HG03175 (cell line): Measurements from ENCODE around the gene NPIPB9.
"Not testable (repeated sequence)": the region's sequence is repeated elsewhere in the genome, so short reads cannot be mapped to it uniquely, and the experiment has no call there.

Source experiments
- ATAC-seq: cut with Tn5 transposase; IDR thresholded peaks from one replicate; pipeline ENCODE4 v1.9.1; 2021; ENCODE audit warnings: mild to moderate bottlenecking, moderate library complexity; ENCODE audit not compliant: unreplicated experiment

Gene NPIPB9

DNA sequence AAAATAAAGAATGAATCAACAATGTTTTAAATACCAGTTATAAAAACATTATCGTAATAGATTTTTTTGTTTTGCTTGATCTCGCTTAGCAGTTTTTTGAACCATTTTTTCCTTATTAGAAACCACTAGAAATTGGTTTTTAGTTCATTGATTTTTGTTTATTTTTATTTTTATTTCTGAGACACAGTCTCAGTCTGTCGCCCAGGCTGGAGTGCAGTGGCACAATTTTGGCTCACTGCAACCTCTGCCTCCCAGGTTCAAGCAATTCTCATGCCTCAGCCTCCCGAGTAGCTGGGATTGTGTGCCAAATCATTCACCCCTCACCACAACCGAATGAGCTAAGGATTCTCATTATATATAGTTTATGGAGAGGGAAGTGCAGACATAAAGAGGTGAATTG, at the start of gene NPIPB9:
Gene NPIPB9 (plus strand): TSS at position 301 of the 400 bp plus-strand sequence.
- not testable (repeated sequence) for ATAC-seq

DNA sequence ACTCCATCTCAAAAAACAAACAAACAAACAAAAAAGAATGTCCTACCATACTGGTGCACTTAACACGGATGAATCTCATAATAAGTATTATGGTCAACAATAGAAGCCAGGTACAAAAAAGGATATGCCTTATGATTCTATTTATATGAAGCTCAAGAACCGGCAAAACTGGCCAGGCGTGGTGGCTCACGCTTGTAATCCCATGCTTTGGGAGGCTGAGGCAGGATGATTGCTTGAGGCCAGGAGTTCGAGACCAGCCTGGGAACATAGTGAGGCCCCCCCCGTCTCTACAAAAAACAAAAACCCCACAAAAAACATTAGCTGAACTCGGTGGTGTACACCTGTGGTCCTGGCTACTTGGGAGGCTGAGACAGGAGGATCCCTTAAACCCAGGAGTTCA, 47.3 kb upstream of the NPIPB9 start:
- not testable (repeated sequence) for ATAC-seq

DNA sequence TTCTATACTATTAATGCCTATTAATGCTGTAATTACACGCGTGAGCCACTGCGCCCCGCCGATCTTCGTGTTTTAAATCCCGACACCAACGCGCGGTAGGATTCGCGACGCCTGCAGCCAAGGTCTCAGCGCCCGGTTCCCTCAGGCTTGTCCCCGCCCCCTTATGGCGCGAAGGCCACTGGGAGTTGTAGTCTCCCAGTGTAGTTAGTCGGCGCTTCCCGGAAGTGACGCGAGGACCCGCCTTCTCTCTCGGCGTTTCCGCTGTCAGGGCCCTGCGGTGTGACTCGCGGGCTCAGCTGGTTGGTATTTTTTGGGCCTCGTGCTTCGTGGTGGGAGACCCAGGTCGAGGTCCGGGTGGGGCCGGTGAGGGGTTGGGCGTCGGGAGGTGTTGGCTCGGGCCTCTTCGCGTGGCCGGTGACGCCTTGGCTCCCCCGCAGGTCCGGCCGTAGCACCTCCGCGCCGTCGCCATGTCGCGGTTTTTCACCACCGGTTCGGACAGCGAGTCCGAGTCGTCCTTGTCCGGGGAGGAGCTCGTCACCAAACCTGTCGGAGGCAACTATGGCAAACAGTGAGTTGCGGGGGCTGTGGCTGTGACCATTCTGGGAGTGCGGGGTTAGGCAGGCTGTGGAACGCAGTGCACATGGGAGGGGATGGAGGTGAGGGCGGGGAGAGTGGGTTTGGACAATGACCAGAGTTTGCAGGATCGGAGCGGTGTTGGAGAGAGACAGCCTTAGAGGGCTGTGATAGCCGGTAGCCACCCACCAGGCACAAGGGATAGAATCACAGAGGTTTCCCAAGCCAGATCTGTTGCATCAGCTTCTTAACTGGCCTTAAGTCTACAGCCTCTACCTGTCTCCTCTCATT, 40.1 kb upstream of the NPIPB9 start, which contains the start of gene EIF3C:
Gene EIF3C (plus strand): TSS at position 245 of the 864 bp plus-strand sequence. CDS start 223 bp downstream, at position 468.
- peak; percentile 99 for ATAC-seq

DNA sequence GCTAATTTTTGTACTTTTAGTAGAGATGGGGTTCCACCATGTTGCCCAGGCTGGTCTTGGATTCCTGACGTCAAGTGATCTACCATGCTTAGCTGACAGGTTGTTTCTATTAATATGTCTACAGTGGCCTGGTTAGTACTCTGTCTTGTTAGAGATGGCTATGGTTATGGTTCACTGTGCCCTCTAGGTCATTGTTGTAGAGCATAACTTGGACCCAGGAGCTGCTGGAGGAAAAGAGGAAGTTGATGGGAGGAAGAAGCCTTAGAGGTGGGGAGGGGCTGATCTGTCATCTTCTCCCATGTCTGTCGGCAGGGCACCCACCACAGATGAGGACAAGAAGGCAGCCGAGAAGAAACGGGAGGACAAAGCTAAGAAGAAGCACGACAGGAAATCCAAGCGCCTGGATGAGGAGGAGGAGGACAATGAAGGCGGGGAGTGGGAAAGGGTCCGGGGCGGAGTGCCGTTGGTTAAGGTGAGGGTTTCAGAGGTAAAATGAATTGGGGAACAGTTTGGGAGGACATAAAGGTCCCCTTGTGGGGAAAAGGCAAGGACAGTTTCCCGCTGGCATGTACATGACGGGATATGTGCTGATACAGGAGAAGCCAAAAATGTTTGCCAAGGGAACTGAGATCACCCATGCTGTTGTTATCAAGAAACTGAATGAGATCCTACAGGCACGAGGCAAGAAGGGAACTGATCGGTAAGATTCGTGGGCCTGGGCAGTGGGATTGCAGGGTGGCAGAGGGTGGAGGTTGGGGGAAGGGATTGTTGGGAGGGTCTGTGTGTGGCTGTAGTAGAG, 28.5 kb upstream of the NPIPB9 start:
- ATAC-seq: not testable (repeated sequence)

DNA sequence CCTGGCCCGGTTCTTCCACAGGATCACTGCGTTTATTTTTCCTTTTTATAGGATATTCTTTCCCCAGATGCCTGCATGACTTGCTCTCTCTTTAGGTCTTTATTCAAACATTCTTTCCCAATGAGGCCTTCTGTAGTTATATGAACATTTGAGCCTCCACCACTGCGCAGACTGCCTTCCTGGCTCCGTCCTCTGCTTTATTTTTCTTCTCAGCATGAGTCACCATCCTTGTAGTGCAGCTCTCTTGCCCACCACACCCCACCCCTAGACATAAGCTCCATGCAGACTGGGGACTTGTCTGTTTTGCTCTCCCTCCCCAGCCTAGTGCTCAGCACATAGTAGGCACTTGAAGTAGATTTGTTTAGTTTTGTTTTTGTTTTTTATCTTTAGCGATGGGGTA, 20.3 kb upstream of the NPIPB9 start:
- ATAC-seq: not testable (repeated sequence)

DNA sequence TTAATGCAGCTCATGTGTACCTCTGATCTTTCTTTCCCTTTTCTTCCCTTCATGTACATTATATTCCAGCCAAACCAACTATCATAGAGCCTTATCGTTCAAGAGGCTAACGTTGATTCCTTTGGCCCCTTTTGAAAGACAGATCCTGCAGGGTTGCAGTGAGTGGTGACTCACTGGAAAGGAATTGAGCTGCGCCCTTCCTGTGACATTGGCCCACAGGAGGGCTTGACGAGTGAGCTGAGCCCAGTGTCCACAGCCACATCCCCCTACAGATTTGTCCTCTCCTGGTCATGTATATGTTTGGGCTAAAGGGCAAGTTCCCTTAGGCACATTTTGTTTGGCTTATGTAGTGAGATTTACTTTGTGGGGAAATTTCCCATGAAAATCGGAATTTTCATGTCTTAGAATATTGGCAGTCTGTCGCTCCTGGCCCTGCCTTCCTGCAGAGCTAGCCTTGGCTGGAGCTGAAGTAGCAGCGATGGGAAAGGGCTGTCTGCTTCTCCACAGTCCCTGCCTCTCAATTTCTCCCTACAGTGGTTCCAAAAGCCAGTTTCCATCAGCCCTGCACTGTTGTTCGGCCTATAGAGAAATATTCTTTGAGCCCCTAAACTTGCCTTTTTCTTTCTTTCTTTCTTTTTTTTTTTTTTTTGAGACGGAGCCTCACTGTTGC, 19.0 kb upstream of the NPIPB9 start:
- ATAC-seq: not testable (repeated sequence)

DNA sequence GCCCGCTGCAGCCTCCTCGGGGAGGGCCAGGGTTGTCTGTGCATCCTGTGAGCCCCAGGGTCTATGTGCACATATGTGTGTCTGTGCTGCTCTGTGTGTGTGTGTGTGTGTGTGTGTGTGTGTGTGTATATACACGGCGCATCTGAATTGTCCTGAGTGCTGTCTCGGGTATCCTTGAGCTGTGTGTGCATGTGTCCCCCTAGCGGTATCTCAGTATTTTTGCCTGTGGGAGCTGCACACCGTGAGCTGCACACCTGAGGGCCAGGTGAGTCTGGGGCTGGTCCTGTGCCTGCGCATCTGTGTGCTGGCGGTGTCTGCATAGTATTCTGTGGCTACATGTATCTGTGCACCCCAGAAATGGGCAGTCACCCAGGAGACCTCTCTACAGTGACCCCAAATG, 11.8 kb upstream of the NPIPB9 start:
- not testable (repeated sequence) for ATAC-seq

DNA sequence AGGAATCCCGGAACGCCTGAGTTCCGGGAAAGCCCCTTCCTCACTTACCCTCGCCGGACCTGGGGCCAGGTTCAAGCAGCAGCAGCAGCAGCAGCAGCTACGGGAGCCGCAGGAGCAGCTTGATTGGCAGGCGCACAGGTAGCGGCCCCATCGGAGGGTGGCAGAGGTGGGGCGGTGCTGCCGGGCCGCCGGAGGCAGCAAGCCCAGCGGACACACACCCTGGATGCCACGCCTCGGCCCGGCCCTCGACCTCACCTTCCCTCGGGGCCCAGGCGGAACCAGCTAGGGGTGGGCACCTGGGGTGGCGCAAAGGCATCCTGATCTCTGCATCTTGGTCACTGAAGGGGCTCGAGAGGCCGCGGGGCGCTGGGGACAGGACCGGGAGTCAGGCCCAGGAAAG, 11.0 kb upstream of the NPIPB9 start:
- ATAC-seq: not testable (repeated sequence)

DNA sequence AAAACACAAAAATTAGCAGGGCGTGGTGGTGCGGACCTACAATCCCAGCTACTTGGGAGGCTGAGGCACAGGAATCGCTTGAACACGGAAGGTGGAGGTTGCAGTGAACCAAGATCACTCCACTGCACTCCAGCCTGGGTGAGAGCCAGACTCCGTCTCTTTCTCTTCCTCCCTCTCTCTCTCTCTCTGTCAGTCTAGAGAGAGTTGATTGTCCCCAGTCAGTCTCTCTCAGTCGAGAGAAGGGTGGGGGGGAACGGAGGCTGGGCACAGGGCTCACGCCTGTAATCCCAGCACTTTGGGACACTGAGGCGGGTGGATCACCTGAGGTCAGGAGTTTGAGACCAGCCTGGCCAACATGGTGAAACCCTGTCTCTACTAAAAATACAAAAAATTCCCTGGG, 10.3 kb upstream of the NPIPB9 start:
- not testable (repeated sequence) for ATAC-seq

DNA sequence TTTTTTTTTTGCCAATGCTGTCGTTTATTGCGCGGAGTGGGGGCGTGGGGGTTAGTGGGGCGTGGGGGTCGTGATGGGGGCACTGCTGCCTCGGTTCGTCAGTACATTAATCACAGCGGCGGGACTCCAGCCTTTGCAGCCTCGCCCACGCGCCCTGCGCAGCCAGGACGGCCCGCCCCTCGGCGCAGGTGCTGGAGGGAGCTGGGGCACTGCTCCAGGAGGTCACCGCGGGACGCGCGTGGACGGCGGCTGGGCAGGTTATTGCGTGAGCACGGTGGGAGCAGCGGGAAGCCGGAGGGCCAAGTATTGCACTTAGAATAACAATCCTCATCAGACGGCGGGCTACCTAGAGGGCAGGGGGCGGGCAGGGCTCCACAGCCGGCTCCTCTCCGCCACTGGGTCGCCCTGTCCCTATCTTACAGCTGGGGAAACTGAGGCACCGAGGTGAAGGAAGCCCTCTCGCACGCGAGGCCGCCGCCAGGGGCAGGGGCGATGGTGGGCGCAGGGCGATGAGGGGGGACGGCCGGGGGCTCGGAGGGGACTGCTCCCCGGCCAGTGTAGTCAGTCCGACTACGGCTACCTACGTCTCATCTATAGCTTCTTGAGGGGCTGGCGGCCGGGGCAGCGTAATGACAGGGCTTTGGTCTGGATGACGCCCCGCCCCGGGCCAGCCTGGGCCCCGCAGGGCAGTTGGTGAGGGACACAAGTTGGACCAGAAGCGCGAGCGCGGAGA, 4.8 kb upstream of the NPIPB9 start:
- not testable (repeated sequence) for ATAC-seq

DNA sequence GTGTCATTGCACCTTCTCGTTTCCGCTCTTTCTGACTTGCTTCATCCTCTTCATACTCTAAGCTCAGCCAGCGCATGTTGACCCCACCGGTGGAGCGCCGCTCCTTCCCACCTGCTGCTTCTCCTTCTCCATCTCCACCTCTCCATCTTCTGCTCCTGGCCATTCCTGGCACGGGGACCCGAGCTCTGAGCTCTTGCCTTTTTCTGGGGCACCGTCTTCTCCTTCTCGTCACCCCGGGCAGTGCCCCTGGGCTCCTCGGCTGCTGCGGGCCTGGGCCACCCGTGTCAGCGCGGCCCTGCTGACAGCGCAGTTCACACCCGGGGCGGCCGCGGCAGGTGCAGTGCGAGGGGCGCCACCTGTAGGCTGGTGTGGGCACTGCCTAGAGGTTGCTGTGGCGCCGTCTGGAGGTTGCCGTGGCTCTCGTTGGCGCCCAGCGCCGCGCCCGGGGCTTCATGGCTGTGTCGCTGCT, 1.6 kb upstream of the NPIPB9 start:
- ATAC-seq: peak; percentile 89

DNA sequence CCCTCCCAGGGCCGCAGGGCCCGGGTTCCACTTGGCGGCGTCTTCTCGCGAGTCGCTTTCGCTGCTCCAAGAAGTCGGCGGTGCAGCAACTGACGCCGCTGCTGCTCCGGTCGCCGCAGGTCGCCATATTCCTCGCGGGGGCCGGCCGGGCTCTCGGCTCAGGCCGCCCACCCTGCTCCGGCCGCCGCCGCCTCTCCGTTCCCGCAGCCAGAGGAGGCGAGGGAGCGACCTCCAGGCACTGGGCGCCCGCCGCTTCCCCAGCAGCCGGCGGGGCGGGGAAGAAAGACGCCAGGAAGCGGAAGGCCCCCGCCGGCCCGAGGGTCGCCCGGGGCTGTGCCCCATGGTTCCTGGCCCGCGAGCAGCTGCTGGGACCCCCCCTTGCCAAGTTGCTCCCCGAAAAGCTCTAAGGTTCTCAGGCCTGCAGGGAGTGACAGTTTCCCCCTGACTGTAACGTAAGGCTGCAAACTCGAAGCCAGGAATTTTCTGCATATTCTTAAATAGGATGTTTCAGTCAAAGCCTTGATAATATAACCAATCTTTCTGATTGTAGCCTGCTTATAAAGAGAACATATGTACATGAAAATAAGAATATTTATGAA, 1.0 kb upstream of the NPIPB9 start:
- ATAC-seq: peak; percentile 36

DNA sequence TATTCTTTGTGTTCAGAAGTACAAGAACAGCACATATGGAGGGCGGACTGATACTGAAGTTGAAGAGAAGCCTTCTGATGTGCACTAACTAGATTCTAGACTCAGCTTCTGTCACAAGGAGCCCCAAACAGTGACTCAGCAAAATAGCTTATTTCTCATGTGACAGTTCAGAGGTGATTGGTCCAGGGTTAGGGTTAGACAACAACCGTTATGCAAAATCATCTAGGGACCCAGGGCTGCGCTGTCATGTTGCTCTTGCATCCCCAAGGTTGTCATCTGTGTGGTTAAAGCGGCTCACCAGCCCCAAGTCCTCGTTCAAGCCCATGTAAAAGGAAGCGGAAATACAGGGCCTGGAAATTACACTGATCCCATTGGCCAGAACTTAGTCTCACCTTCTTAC, 30.1 kb downstream of the NPIPB9 start:
- not testable (repeated sequence) for ATAC-seq

DNA sequence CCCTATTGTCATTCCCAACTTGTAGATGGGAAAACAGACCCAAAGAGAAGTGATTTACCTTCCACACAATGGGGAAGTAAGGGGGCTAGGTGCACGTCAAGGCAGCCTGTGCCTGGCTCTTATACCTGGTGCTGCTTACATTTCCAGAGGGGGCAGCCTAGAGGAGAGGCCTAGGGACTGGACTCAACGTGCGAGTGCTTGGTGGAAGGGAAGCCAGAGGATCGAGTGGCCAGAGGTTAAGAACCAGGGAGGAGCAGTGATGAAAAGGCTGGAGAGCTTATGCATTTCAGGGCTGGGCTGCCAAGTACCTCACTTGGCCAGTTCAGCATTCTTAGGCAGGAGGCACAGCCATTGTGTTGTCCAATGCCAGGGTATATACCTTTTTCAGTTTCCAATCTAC, 30.8 kb downstream of the NPIPB9 start:
- not testable (repeated sequence) for ATAC-seq

DNA sequence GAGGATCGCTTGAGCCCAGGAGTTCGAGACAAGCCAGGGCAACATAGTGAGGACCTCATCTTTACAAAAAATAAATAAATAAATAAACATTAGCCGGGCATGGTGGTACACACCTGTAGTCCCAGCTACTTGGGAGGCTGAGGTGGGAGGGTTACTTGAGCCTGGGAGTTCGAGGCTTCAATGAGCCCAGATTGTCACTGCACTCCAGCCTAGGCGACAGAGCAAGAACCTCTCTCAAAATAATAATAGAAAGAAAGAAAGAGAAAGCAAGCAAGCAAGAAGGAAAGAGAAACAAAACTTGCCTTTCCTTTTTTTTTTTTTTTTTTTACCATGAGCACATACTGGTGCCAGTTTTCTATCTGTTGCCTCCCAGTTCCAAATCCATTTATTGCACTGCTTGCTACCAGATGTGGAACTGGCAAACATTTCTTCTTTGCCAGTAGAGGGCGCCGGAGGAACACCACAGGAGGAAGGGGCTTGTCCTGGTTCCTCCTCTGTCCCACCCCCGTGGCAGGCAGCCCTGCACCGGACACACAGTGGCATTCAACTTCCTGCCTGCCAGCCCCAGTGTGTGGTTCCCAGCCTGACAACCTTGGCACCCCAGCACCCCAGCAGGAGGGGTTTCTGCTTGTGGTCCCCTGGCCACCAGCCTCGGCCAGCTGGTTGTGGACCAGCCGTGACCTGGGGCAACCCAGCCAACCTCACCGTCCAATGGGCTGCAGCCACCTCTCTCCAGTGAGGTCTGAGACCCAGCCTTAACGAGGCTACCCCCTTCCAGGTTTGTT, 50.8 kb downstream of the NPIPB9 start:
- peak; percentile 80 for ATAC-seq

DNA sequence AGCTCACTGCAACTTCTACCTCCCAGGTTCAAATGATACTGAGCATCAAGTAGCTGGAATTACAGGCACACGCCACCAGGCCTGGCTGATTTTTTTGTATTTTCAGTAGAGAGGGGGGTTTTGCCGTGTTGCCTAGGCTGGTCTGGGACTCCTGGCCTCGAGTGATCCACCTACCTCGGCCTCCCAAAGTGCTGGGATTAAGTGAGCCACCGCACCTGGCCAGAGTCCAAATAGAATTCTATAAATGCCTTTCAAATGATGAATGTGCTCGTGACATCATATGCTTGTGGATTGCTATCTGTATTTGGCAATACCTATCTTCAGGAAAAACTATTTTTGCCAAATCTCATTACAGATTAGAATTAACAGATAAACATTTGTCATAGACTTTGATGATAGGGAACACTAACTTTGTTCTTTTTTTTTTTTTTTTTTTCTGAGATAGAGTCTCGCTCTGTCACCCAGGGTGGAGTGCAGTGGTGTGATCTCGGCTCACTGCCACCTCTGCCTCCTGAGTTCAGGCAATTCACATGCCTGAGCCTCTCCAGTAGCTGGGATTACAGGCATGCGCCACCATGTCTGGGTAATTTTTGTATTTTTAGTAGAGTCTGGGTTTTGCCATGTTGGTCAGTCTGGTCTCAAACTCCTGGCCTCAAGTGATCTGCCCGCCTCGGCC, 56.0 kb downstream of the NPIPB9 start:
- not testable (repeated sequence) for ATAC-seq

DNA sequence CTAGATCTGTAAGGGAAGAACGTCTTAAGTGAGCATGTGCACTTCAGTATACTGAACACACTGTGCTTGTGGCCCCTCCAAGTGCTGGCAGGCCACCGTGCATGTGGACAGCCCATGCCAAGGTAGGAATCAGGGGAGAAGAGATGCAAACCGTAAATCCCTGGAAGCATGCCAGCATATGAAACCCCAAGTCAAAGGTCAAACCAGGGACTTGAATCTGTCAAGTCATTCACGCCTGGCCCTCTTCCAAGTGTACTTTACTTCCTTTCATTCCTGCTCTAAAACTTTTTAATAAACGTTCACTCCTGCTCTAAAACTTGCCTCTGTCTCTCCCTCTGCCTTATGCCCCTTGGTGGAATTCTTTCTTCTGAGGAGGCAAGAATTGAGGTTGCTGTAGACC, 68.4 kb downstream of the NPIPB9 start:
- no peak for ATAC-seq

DNA sequence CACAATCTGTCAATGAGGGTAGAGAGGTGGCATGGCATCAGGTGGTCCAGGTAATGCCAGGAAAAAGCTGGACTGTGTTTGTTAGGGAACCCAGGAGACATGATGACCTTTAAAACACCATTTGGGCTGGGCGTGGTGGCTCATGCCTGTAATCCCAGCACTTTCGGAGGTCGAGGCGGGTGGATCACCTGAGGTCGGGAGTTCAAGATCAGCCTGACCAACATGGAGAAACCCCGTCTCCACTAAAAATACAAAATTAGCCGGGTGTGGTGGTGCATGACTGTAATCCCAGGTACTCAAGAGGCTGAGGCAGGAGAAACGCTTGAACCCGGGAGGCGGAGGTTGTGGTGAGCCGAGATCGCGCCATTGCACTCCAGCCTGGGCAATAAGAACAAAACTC, 69.0 kb downstream of the NPIPB9 start:
- not testable (repeated sequence) for ATAC-seq
